Breast epithelium (tissue), 4 donors: ENCODE data around the gene TMEM132D. TPM values are rescaled to one million over a fixed set of nuclear protein-coding genes. Genes with fewer than 3 reads are reported as not detected.

Experiments used
- DNase-seq, 2 donors: peaks; one replicate each; pipeline ENCODE4 v3.0.0-alpha.2; 2019; ENCODE audit warnings: low spot score in 2 of 2
- H3K27ac ChIP-seq, 2 donors: fragments of 200-600 bp; sonication (generic) in 1 of 2; one replicate each; pipeline ENCODE4 v1.5.1; 2016 to 2019; ENCODE audit warnings: mild to moderate bottlenecking in 1 of 2
- H3K27me3 ChIP-seq, 2 donors: fragments of 200-600 bp; sonication (generic) in 1 of 2; one replicate each; pipeline versions ENCODE4 v1.5.1 to v1.6.0; 2017 to 2019; ENCODE audit warnings: control low read depth in 1 of 2, mild to moderate bottlenecking in 1 of 2
- H3K36me3 ChIP-seq: fragments of 200-600 bp; one replicate; pipeline ENCODE4 v1.5.1; 2019
- H3K4me1 ChIP-seq, 2 donors: fragments of 200-600 bp; sonication (generic); one replicate each; pipeline ENCODE4 v1.5.1; 2016 to 2019; ENCODE audit warnings: control low read depth in 1 of 2
- H3K4me3 ChIP-seq, 3 donors: fragments of 200-600 bp; sonication (generic); 1 replicate in 2 of 3; 2 replicates in 1 of 3; pipeline ENCODE4 v1.5.1; 2016 to 2019; ENCODE audit warnings: mild to moderate bottlenecking in 3 of 3, moderate library complexity in 2 of 3
- H3K9me3 ChIP-seq, 2 donors: fragments of 200-600 bp; sonication (generic) in 1 of 2; one replicate each; pipeline ENCODE4 v1.5.1; 2016 to 2019; ENCODE audit warnings: control low read depth in 1 of 2
- POLR2A ChIP-seq: fragments of 450-650 bp; IDR thresholded peaks from one replicate; pipeline ENCODE4 v1.6.1; 2016; ENCODE audit warnings: antibody characterized with exemption, mild to moderate bottlenecking, moderate library complexity
- POLR2AphosphoS5 ChIP-seq, 3 donors: sonication (generic); formaldehyde crosslinking; IDR thresholded peaks; one replicate each; pipeline ENCODE4 v1.6.1; 2017; ENCODE audit warnings: antibody characterized with exemption in 3 of 3
- intact Hi-C: fragments of 100-400 bp; cut with DNase I; formaldehyde crosslinking; loops from one replicate; pipeline ENCODE4 v1.15.1; 2023; ENCODE audit warnings: low total_unique reads
- total RNA-seq, 3 donors: library from RNA; depleted of rRNA; stranded (reverse); fragments of >200 nt; gene quantifications; one replicate each; pipeline ENCODE4 v1.1.0, GENCODE V29; 2016
- TF ChIP-seq, protein P1 (sequence below), 3 donors: fragments of 450-650 bp; IDR thresholded peaks; one replicate each; pipeline ENCODE4 v1.5.1; 2016 to 2017; ENCODE audit warnings: antibody characterized with exemption in 3 of 3, mild to moderate bottlenecking in 3 of 3, moderate library complexity in 3 of 3

Gene TMEM132D
- total RNA-seq, 3 donors from 2014 or later, result not detected

GRCh38 chr12:129687731-129688130, 216.1 kb downstream of the TMEM132D start:
- Histone ChIP-seq H3K27ac (no peak overlapping the region), H3K36me3 (no peaks in the 10 kb centered on the region), H3K27me3 (no peaks in the 10 kb centered on the region), H3K4me1 (no peaks in the 10 kb centered on the region), H3K4me3 (no peak overlapping the region), H3K9me3 (peaks cover 9 to 30% of the 10 kb centered on the region in 2 donors)
- DNase-seq, result no peak
- TF ChIP-seq POLR2AphosphoS5 (IDR thresholded peaks at IDR 0.05), result no peak
- TF ChIP-seq, protein P1, sequence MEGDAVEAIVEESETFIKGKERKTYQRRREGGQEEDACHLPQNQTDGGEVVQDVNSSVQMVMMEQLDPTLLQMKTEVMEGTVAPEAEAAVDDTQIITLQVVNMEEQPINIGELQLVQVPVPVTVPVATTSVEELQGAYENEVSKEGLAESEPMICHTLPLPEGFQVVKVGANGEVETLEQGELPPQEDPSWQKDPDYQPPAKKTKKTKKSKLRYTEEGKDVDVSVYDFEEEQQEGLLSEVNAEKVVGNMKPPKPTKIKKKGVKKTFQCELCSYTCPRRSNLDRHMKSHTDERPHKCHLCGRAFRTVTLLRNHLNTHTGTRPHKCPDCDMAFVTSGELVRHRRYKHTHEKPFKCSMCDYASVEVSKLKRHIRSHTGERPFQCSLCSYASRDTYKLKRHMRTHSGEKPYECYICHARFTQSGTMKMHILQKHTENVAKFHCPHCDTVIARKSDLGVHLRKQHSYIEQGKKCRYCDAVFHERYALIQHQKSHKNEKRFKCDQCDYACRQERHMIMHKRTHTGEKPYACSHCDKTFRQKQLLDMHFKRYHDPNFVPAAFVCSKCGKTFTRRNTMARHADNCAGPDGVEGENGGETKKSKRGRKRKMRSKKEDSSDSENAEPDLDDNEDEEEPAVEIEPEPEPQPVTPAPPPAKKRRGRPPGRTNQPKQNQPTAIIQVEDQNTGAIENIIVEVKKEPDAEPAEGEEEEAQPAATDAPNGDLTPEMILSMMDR (IDR thresholded peaks at IDR 0.05), result no peak
- TF ChIP-seq POLR2A, result no peak
- intact Hi-C loops, result loop anchor here (5.0 kb wide), 1 partner anchor 830 kb away; no protein-coding TSS in a partner anchor

- intact Hi-C loops, result no loop called here
- no peak overlapping the region for H3K4me3 ChIP-seq
Measured at GRCh38 chr12:129681830-129682229, 222.0 kb downstream of the TMEM132D start.

DNA sequence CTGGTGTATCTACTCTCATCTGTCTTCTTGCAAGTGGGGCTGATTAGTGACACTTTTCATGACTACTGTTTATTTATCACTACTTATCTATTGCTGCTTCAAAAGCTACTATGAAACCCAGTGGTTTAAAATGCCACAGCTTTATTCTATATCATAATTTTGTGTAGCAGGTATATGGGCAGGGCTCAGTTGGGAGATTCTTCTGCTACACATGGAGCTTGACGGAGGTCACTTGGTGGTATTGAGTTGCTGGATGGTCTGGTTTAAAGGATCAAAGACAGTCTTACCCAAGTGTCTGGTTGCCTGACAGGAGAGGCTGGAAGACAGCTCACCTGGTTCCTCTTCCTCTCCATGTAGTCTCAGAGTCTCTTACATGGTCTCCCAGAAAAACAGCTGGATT, 222.7 kb downstream of the TMEM132D start:
- no peak for DNase-seq
- intact Hi-C loops, result no loop called here
- Histone ChIP-seq H3K4me1 (no peaks in the 10 kb centered on the region), H3K4me3 (no peak overlapping the region), H3K9me3 (peaks cover 12 to 56% of the 10 kb centered on the region in 2 donors), H3K27me3 (no peaks in the 10 kb centered on the region), H3K36me3 (no peaks in the 10 kb centered on the region), H3K27ac (no peak overlapping the region)
- TF ChIP-seq, protein P1 (IDR thresholded peaks at IDR 0.05), result no peak
- TF ChIP-seq POLR2AphosphoS5 (IDR thresholded peaks at IDR 0.05) (no peak), POLR2A (no peak)

More at GRCh38 chr12:129681830-129682229, 222.0 kb downstream of the TMEM132D start:
- no peak for DNase-seq
- H3K36me3 ChIP-seq, result no peaks in the 10 kb centered on the region
- H3K9me3 ChIP-seq, result peaks cover 12 to 63% of the 10 kb centered on the region in 2 donors
- H3K4me1 ChIP-seq, result no peaks in the 10 kb centered on the region
- no peak overlapping the region for H3K27ac ChIP-seq
- no peaks in the 10 kb centered on the region for H3K27me3 ChIP-seq
- TF ChIP-seq POLR2A (no peak), POLR2AphosphoS5 (IDR thresholded peaks at IDR 0.05) (no peak)
- TF ChIP-seq, protein P1 (IDR thresholded peaks at IDR 0.05), result no peak

- intact Hi-C loops, result loop anchor here (5.0 kb wide), 1 partner anchor 1724 kb away; no protein-coding TSS in a partner anchor
- Histone ChIP-seq H3K27me3 (no peaks in the 10 kb centered on the region), H3K4me1 (no peaks in the 10 kb centered on the region), H3K9me3 (peaks cover 1 to 22% of the 10 kb centered on the region in 2 donors), H3K4me3 (no peak overlapping the region), H3K36me3 (no peaks in the 10 kb centered on the region), H3K27ac (no peak overlapping the region)
- TF ChIP-seq POLR2A (no peak), POLR2AphosphoS5 (IDR thresholded peaks at IDR 0.05) (no peak)
- TF ChIP-seq, protein P1 (IDR thresholded peaks at IDR 0.05), result no peak
- no peak for DNase-seq
Measured at GRCh38 chr12:129676411-129676810, 227.4 kb downstream of the TMEM132D start.

- Histone ChIP-seq H3K4me3 (no peak overlapping the region), H3K36me3 (no peaks in the 10 kb centered on the region), H3K9me3 (peaks cover 0 to 17% of the 10 kb centered on the region in 2 donors), H3K27ac (no peak overlapping the region), H3K4me1 (no peaks in the 10 kb centered on the region), H3K27me3 (no peaks in the 10 kb centered on the region)
- intact Hi-C loops, result loop anchor here (5.0 kb wide), 1 partner anchor 1724 kb away; no protein-coding TSS in a partner anchor
- DNase-seq, result no peak
- no peak for TF ChIP-seq POLR2A
- TF ChIP-seq, protein P1 (IDR thresholded peaks at IDR 0.05), result no peak
- TF ChIP-seq POLR2AphosphoS5 (IDR thresholded peaks at IDR 0.05), result no peak
Measured at GRCh38 chr12:129675947-129676346, 227.9 kb downstream of the TMEM132D start.
